Activated naive CD4-positive, alpha-beta T cell treated with anti-CD3 and anti-CD28 coated beads, Interleukin-2, amount 50 U/mL, for 24 hours (primary cell): ENCODE measurements around the gene BCAT1.

ENCODE experiments used
- H3K27ac Mint-ChIP-seq: one replicate; pipeline ENCODE4 v1.8.0; 2021; ENCODE audit warnings: mild to moderate bottlenecking, mixed read lengths
- H3K27me3 Mint-ChIP-seq: one replicate; pipeline ENCODE4 v1.8.0; 2021; ENCODE audit warnings: mixed read lengths
- H3K36me3 Mint-ChIP-seq: one replicate; pipeline ENCODE4 v1.8.0; 2021; ENCODE audit warnings: mixed read lengths
- H3K4me1 Mint-ChIP-seq: one replicate; pipeline ENCODE4 v1.8.0; 2021; ENCODE audit warnings: mixed read lengths
- H3K4me3 Mint-ChIP-seq: one replicate; pipeline ENCODE4 v1.8.0; 2021; ENCODE audit warnings: mild to moderate bottlenecking, mixed read lengths
- H3K9me3 Mint-ChIP-seq: one replicate; pipeline ENCODE4 v1.8.0; 2021; ENCODE audit warnings: mixed read lengths

Gene BCAT1

GRCh38 chr12:24808651-24809050 lies 140.2 kb downstream of the BCAT1 start:
- H3K4me3 Mint-ChIP-seq = no peak overlapping the region
- peaks cover 21% of the 10 kb centered on the region for H3K9me3 Mint-ChIP-seq
- H3K4me1 Mint-ChIP-seq = peaks cover 6% of the 10 kb centered on the region
- peaks cover 4% of the 10 kb centered on the region for H3K36me3 Mint-ChIP-seq
- no peak overlapping the region for H3K27ac Mint-ChIP-seq
- peaks cover 5% of the 10 kb centered on the region for H3K27me3 Mint-ChIP-seq

GRCh38 chr12:24806386-24806785 lies 142.5 kb downstream of the BCAT1 start:
- peaks cover 13% of the 10 kb centered on the region for H3K9me3 Mint-ChIP-seq
- peaks cover 4% of the 10 kb centered on the region for H3K36me3 Mint-ChIP-seq
- H3K27ac Mint-ChIP-seq = no peak overlapping the region
- H3K4me1 Mint-ChIP-seq = peaks cover 8% of the 10 kb centered on the region
- peaks cover 4% of the 10 kb centered on the region for H3K27me3 Mint-ChIP-seq
- H3K4me3 Mint-ChIP-seq = no peak overlapping the region

GRCh38 chr12:24803430-24804245 lies 145.3 kb downstream of the BCAT1 start:
- Mint-ChIP-seq H3K27me3 (peaks cover 3% of the 10 kb centered on the region), H3K9me3 (peaks cover 6% of the 10 kb centered on the region), H3K27ac (no peak overlapping the region), H3K4me3 (no peak overlapping the region), H3K36me3 (peaks cover 2% of the 10 kb centered on the region), H3K4me1 (peaks cover 8% of the 10 kb centered on the region)

GRCh38 chr12:24798335-24798734 lies 150.6 kb downstream of the BCAT1 start:
- H3K4me3 Mint-ChIP-seq = no peak overlapping the region
- peaks cover 22% of the 10 kb centered on the region for H3K4me1 Mint-ChIP-seq
- H3K27ac Mint-ChIP-seq = no peak overlapping the region
- no peaks in the 10 kb centered on the region for H3K9me3 Mint-ChIP-seq
- H3K27me3 Mint-ChIP-seq = peaks cover 3% of the 10 kb centered on the region
- H3K36me3 Mint-ChIP-seq = no peaks in the 10 kb centered on the region

GRCh38 chr12:24797901-24798300 lies 151.0 kb downstream of the BCAT1 start:
- Mint-ChIP-seq H3K9me3 (no peaks in the 10 kb centered on the region), H3K4me3 (no peak overlapping the region), H3K36me3 (no peaks in the 10 kb centered on the region), H3K4me1 (peaks cover 18% of the 10 kb centered on the region), H3K27ac (no peak overlapping the region), H3K27me3 (peaks cover 3% of the 10 kb centered on the region)

GRCh38 chr12:24796876-24797275 lies 152.0 kb downstream of the BCAT1 start:
- no peaks in the 10 kb centered on the region for H3K9me3 Mint-ChIP-seq
- peaks cover 23% of the 10 kb centered on the region for H3K4me1 Mint-ChIP-seq
- no peak overlapping the region for H3K27ac Mint-ChIP-seq
- no peaks in the 10 kb centered on the region for H3K36me3 Mint-ChIP-seq
- no peak overlapping the region for H3K4me3 Mint-ChIP-seq
- peaks cover 3% of the 10 kb centered on the region for H3K27me3 Mint-ChIP-seq

GRCh38 chr12:24795699-24796347 lies 153.1 kb downstream of the BCAT1 start:
- Mint-ChIP-seq H3K4me3 (peak overlapping the region; percentile 83), H3K4me1 (peaks cover 27% of the 10 kb centered on the region), H3K27me3 (peaks cover 3% of the 10 kb centered on the region), H3K27ac (no peak overlapping the region), H3K36me3 (no peaks in the 10 kb centered on the region), H3K9me3 (no peaks in the 10 kb centered on the region)

- H3K36me3 Mint-ChIP-seq = no peaks in the 10 kb centered on the region
- no peaks in the 10 kb centered on the region for H3K9me3 Mint-ChIP-seq
- no peak overlapping the region for H3K4me3 Mint-ChIP-seq
- H3K27ac Mint-ChIP-seq = no peak overlapping the region
- H3K4me1 Mint-ChIP-seq = peaks cover 27% of the 10 kb centered on the region
- no peaks in the 10 kb centered on the region for H3K27me3 Mint-ChIP-seq
Measured at GRCh38 chr12:24791622-24792021, 157.3 kb downstream of the BCAT1 start.

- H3K27me3 Mint-ChIP-seq = peaks cover 1% of the 10 kb centered on the region
- peaks cover 9% of the 10 kb centered on the region for H3K4me1 Mint-ChIP-seq
- H3K9me3 Mint-ChIP-seq = no peaks in the 10 kb centered on the region
- no peak overlapping the region for H3K27ac Mint-ChIP-seq
- no peaks in the 10 kb centered on the region for H3K36me3 Mint-ChIP-seq
- no peak overlapping the region for H3K4me3 Mint-ChIP-seq
Measured at GRCh38 chr12:24788886-24789285, 160.0 kb downstream of the BCAT1 start.

GRCh38 chr12:24780697-24781368 lies 168.1 kb downstream of the BCAT1 start:
- no peak overlapping the region for H3K4me3 Mint-ChIP-seq
- no peaks in the 10 kb centered on the region for H3K4me1 Mint-ChIP-seq
- H3K36me3 Mint-ChIP-seq = no peaks in the 10 kb centered on the region
- H3K27me3 Mint-ChIP-seq = peaks cover 7% of the 10 kb centered on the region
- H3K27ac Mint-ChIP-seq = no peak overlapping the region
- H3K9me3 Mint-ChIP-seq = no peaks in the 10 kb centered on the region

- Mint-ChIP-seq H3K27me3 (peaks cover 5% of the 10 kb centered on the region), H3K4me3 (no peak overlapping the region), H3K36me3 (no peaks in the 10 kb centered on the region), H3K4me1 (no peaks in the 10 kb centered on the region), H3K27ac (peak overlapping the region; percentile 42), H3K9me3 (no peaks in the 10 kb centered on the region)
Measured at GRCh38 chr12:24778486-24779304, 170.2 kb downstream of the BCAT1 start.

- H3K27ac Mint-ChIP-seq = no peak overlapping the region
- no peaks in the 10 kb centered on the region for H3K4me1 Mint-ChIP-seq
- H3K27me3 Mint-ChIP-seq = no peaks in the 10 kb centered on the region
- no peaks in the 10 kb centered on the region for H3K9me3 Mint-ChIP-seq
- H3K36me3 Mint-ChIP-seq = no peaks in the 10 kb centered on the region
- no peak overlapping the region for H3K4me3 Mint-ChIP-seq
Measured at GRCh38 chr12:24777359-24777758, 171.5 kb downstream of the BCAT1 start.

- H3K36me3 Mint-ChIP-seq = no peaks in the 10 kb centered on the region
- H3K4me3 Mint-ChIP-seq = no peak overlapping the region
- H3K4me1 Mint-ChIP-seq = no peaks in the 10 kb centered on the region
- no peak overlapping the region for H3K27ac Mint-ChIP-seq
- no peaks in the 10 kb centered on the region for H3K27me3 Mint-ChIP-seq
- H3K9me3 Mint-ChIP-seq = no peaks in the 10 kb centered on the region
Measured at GRCh38 chr12:24776861-24777260, 172.0 kb downstream of the BCAT1 start.

- Mint-ChIP-seq H3K4me3 (no peak overlapping the region), H3K27ac (no peak overlapping the region), H3K36me3 (no peaks in the 10 kb centered on the region), H3K27me3 (no peaks in the 10 kb centered on the region), H3K4me1 (no peaks in the 10 kb centered on the region), H3K9me3 (no peaks in the 10 kb centered on the region)
Measured at GRCh38 chr12:24775073-24775472, 173.8 kb downstream of the BCAT1 start.

- no peak overlapping the region for H3K27ac Mint-ChIP-seq
- H3K4me3 Mint-ChIP-seq = no peak overlapping the region
- no peaks in the 10 kb centered on the region for H3K36me3 Mint-ChIP-seq
- H3K4me1 Mint-ChIP-seq = no peaks in the 10 kb centered on the region
- H3K9me3 Mint-ChIP-seq = no peaks in the 10 kb centered on the region
- no peaks in the 10 kb centered on the region for H3K27me3 Mint-ChIP-seq
Measured at GRCh38 chr12:24773996-24774395, 174.9 kb downstream of the BCAT1 start.
